Measurements from ENCODE around the gene PTPRJ.

The PTPRJ gene

GRCh38 chr11:48066881-48067800, 86.8 kb downstream of the PTPRJ start:
- DNase-seq (ENCODE audit: low spot score) = no peak

DNA sequence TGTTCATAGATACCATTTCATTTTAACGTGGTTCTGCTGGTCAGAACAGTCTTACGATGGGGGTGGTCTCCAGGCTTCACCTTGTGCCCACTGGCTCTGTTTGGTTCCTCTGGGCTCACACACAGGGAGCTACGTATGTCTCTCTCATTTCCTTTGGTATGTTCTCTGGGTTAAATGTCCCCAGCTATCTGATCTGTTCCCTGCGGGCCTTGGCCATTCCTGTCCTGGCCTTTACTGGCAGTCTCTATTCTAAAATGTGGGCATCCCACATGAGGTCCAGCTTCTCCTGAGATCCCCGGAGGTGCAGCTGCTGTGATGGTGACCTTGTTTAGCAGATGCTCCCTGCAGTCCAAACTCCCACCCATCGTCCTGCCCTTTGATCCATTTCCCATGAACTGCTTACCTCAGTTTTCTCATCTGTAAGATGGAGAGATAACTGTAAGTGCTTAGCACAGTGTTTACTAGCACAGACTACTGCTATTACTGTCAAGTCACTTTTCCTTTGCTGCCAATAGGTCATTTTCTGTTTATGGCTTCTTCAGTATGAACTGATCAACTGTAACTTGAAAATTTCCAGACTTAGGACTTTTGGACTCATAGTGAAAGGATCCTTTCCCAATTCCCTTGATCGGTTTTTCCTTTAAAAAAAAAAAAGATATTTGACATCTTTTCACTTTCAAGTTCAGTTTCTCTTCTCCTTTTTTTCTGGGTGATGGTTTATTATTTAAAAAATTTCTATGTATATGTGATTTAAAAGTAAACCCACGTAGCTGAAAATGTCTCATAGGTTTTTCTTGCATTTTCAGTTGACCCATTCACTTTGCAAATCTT, 92.9 kb downstream of the PTPRJ start:
- no peak for DNase-seq (ENCODE audit: low spot score)

DNA sequence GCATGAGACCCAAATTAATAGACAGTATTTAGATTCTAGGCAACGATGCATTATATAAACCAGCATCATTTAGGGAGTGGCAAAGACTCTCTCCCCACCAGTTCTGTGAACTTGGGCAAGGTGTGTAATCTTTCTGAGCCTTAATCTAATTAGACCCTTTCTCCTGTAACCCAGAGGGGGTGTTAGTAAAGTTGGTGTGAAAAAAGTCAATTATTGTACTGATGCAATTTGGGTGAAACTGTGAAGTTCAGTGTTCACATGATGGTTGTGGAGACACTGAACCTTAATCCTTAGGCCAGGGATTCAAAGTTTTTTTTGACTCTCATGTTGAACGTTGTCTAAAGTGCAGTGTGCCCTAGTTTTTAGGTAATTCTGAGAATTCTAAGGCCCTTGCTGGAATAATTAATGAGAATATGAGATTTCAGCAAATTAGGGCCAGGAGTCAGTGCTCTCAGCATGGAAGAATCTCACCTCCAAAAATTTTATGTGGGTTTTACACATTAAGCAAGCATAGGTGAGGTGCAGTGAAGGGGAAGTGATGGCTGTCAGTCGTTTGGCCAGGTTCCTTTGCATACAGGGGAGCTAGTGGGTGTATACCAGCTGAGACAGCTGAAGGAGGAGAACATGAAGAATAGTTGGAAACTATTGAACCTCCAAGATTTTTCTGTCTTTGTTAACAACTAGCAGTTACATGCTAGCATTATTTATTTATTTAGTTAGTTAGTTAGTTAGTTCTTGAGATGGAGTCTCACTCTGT, 94.2 kb downstream of the PTPRJ start:
- no peak for DNase-seq (ENCODE audit: low spot score)

- no peak for DNase-seq (ENCODE audit: low spot score)
These were observed 95.3 kb downstream of the PTPRJ start for GRCh38 chr11:48075637-48076036.

DNA sequence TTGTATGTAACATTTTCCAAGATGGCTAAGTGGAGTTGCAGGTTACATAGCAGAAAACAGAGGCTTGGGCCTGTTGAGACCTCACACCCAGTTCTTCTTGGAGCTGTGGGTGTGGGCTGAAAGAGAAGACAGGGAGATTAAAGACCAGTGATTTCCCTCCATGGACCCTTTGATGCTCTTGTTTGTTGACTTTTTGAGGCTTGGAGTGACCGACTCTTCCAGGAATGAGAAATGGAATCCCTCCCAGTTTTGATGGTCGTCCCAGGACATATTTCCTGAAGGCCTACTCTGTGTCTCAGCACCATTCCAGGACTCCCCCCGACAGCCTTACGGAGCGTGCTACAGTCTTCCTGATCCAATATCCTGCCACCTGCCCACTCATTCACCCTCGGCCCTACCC, 96.9 kb downstream of the PTPRJ start:
- DNase-seq (ENCODE audit: low spot score) = no peak

GRCh38 chr11:48078689-48079088, 98.3 kb downstream of the PTPRJ start:
- DNase-seq (ENCODE audit: low spot score) = no peak

GRCh38 chr11:48079596-48079995, 99.2 kb downstream of the PTPRJ start:
- DNase-seq (ENCODE audit: low spot score) = no peak

- no peak for DNase-seq (ENCODE audit: low spot score)
These were observed 100.0 kb downstream of the PTPRJ start for GRCh38 chr11:48080301-48080861.

GRCh38 chr11:48081151-48082010, 101.0 kb downstream of the PTPRJ start:
- DNase-seq (ENCODE audit: low spot score) = peak; percentile 88

GRCh38 chr11:48082771-48083170, 102.4 kb downstream of the PTPRJ start:
- DNase-seq (ENCODE audit: low spot score) = no peak

- DNase-seq (ENCODE audit: low spot score) = no peak
These were observed 103.1 kb downstream of the PTPRJ start for GRCh38 chr11:48083421-48083820.

DNA sequence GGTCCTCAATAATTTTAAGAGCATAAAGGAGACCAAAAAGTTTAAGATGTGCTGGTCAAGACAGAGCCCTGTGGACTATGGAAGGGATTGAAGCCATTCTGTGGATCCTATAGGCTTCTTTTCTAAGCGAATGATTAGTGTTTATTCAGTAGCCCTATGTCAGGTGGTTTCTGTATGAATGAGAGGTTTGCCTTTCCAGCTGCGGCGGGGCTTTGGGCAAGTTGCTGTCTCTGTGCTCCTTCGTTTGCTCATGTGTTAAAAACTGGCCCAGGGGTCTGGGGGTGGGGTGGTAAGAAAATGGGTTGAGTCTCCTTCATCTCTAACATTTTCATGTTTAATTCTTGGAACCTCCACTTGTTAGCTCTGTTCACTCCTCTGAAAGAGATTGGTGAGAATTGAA, 105.3 kb downstream of the PTPRJ start:
- DNase-seq (ENCODE audit: low spot score) = no peak

GRCh38 chr11:48087422-48087821, 107.1 kb downstream of the PTPRJ start:
- no peak for DNase-seq (ENCODE audit: low spot score)

GRCh38 chr11:48087974-48088681, 107.8 kb downstream of the PTPRJ start:
- no peak for DNase-seq (ENCODE audit: low spot score)

- no peak for DNase-seq (ENCODE audit: low spot score)
These were observed 108.3 kb downstream of the PTPRJ start for GRCh38 chr11:48088682-48089050.

GRCh38 chr11:48090174-48090573, 109.8 kb downstream of the PTPRJ start:
- DNase-seq (ENCODE audit: low spot score) = no peak

- no peak for DNase-seq (ENCODE audit: low spot score)
These were observed 111.2 kb downstream of the PTPRJ start for GRCh38 chr11:48091426-48092102.

- DNase-seq (ENCODE audit: low spot score) = no peak
These were observed 113.0 kb downstream of the PTPRJ start for GRCh38 chr11:48093323-48093722.

- DNase-seq (ENCODE audit: low spot score) = peak; percentile 44
These were observed 113.7 kb downstream of the PTPRJ start for GRCh38 chr11:48093795-48094642.

Data from pons (tissue), 1 donor.